HG02840 (cell line): Measurements from ENCODE around the gene ALDH5A1.

Experiments used
- ATAC-seq: cut with Tn5 transposase; IDR thresholded peaks from one replicate; pipeline ENCODE4 v1.9.1; 2021; ENCODE audit warnings: mild to moderate bottlenecking, moderate library complexity, moderate number of reproducible peaks; ENCODE audit not compliant: unreplicated experiment, low FRiP score

ALDH5A1 gene

GRCh38 chr6:24564081-24564480 is 69.3 kb downstream of the ALDH5A1 start:
- ATAC-seq: no peak

DNA sequence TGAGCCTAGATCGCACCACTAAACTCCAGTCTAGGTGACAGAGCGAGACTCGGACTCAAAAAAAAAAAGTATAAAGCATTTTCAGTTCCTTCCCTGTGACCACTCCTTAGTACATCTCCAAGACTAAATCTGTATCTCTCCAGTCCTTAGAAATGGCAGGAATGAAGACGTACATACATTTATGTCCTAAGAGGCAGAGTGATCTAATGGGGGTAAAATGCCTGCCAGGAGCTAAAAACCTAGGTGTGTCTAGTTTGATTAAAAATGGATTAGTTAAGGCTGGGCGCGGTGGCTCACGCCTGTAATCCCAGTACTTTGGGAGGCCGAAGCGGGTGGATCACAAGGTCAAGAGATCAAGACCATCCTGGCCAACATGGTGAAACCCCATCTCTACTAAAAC is 70.4 kb downstream of the ALDH5A1 start:
- no peak for ATAC-seq

- ATAC-seq: no peak
These were observed 71.4 kb downstream of the ALDH5A1 start for GRCh38 chr6:24566020-24566767.

DNA sequence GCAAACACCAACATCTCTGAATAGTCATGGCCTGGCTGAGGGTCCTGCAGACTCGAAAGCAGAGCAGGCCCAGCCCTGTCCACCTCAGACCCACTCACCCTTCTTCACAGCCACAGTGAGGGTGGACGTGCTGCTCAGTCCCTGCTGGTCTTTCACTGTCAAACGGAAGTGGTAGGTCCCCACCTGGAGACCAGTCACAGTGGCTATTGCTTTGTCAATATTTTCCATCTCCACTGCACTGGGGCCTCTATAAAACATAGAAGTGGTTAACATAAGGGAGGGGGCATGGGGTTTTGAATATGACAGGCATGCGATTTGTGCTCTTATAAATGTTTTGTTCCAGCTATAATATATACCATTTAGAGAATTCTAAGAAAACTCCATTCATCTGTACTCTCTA is 73.9 kb downstream of the ALDH5A1 start:
- no peak for ATAC-seq

DNA sequence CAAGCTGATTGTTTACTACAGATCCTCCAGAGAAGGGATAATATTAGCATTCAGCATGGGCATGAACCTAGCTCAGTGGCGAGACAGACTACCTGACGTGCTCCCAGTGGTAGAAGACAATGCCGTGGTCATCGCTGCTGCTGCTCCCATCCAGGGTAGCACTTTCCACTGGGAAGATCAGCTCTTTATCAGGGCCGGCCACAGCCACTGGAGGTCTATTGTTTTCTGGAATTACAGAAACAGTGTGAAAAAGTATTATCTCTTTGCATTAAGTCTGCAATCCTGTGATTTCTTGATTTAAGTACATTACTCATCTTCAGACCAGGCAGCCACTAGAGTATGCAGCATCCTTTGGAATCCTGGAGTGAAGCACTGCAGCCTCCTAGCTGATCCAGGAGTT is 75.0 kb downstream of the ALDH5A1 start:
- no peak for ATAC-seq

DNA sequence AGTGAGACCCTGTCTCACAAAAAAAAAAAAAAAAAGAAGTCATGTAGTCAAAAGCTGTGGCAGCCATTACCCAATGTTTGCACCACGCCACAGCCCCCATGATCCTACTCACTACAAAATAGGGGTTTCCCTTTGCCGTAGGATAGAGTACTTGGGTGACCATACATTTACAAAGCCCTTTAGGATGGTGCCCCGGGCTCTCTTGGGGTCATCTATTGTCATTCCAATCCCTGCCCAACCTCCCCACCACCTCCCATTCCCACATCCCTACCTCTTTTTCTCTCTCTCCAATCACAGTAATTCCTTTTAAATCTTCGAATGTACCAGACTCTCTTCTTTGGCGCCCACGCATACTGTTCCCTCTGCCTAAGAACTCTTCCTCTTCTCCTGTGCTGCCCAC is 76.6 kb downstream of the ALDH5A1 start:
- no peak for ATAC-seq

GRCh38 chr6:24574809-24575208 is 80.0 kb downstream of the ALDH5A1 start:
- ATAC-seq: peak; percentile 65

GRCh38 chr6:24576447-24576846 is 81.7 kb downstream of the ALDH5A1 start:
- no peak for ATAC-seq

DNA sequence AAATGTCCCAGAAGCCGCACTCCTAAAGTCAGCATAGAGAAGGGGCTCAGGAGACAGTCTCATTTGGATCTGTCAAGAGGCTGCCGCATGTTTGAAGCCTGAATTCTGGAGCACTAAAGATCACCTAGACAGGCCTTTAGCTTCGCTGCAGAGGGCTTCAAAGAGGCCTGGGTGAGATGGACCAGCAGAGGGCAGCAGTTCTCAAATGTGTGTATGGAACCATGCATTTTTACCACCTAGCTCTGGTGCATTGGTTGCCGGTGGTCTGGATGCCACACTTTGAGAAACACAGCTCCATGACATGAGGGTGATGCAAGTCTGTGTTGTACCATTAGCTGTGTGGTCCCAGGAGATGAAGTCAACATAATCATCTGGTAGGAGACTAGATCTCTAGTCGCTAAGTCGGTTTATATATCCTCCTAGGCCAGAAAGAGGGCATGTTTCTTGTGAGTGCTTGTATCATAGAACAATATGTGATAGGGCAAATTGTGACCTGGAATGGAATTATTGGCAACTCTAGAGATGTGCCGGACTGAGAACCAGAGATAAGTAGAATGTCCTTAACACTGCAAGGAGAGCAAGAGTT is 86.4 kb downstream of the ALDH5A1 start:
- ATAC-seq: no peak

GRCh38 chr6:24583463-24584381 is 89.0 kb downstream of the ALDH5A1 start:
- ATAC-seq: no peak

- ATAC-seq: no peak
These were observed 89.6 kb downstream of the ALDH5A1 start for GRCh38 chr6:24584382-24584720.
